Measurements from ENCODE around the gene MRPL23. TPM values are rescaled to one million over a fixed set of nuclear protein-coding genes. Genes with fewer than 3 reads are reported as not detected.

Gene MRPL23
- total RNA-seq, 1 experiment from 2014 or later = 15.0 TPM

DNA sequence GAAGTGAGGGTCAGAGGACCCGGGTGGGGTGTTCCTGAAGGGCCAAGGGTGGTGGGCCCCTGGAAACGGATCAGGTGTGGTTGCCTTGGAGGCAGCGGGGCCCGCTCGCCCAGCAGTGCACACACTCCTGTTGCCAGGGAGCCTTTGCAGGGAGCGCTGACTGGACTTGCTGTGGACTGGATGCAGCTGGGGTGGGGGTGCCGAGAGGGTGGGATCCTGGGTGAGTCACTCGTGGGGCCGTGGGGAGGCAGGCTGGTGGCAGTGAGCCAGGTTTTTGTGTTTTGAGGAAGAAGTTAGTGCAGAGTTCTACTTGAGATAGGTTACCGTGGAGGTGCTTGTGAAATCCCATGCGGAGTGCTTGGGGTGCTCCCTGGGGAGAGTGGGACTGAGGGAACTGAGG lies 1.3 kb downstream of the MRPL23 start:
- Mint-ChIP-seq H3K4me1 (ENCODE audit: low read depth, unreplicated experiment) (no peaks in the 10 kb centered on the region), H3K27me3 (ENCODE audit: insufficient read depth, unreplicated experiment) (no peaks in the 10 kb centered on the region), H3K27ac (ENCODE audit: unreplicated experiment) (no peak overlapping the region), H3K36me3 (ENCODE audit: insufficient read depth, unreplicated experiment) (no peaks in the 10 kb centered on the region), H3K4me3 (ENCODE audit: unreplicated experiment) (no peak overlapping the region), H3K9me3 (ENCODE audit: unreplicated experiment) (no peaks in the 10 kb centered on the region)
- ChIA-PET CTCF (interaction anchor here (1.0 to 3.5 kb wide), 7 partner anchors 65 to 452 kb away, joined by 3 to 27 read pairs (median 10); partner anchors contain the start of gene TSSC4), POLR2A (interaction anchor here (0.6 to 1.0 kb wide), 3 partner anchors 112 to 428 kb away, joined by 3 to 11 read pairs (median 4); no protein-coding TSS in a partner anchor)
- TF ChIP-seq, protein P1, sequence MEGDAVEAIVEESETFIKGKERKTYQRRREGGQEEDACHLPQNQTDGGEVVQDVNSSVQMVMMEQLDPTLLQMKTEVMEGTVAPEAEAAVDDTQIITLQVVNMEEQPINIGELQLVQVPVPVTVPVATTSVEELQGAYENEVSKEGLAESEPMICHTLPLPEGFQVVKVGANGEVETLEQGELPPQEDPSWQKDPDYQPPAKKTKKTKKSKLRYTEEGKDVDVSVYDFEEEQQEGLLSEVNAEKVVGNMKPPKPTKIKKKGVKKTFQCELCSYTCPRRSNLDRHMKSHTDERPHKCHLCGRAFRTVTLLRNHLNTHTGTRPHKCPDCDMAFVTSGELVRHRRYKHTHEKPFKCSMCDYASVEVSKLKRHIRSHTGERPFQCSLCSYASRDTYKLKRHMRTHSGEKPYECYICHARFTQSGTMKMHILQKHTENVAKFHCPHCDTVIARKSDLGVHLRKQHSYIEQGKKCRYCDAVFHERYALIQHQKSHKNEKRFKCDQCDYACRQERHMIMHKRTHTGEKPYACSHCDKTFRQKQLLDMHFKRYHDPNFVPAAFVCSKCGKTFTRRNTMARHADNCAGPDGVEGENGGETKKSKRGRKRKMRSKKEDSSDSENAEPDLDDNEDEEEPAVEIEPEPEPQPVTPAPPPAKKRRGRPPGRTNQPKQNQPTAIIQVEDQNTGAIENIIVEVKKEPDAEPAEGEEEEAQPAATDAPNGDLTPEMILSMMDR (IDR thresholded peaks at IDR 0.05; ENCODE audit: insufficient read depth in 1 of 2, low read depth in 1 of 2, low read length in 1 of 2, severe bottlenecking in 1 of 2, unreplicated experiment in 1 of 2) = no peak
- Histone ChIP-seq H3K4me1 (no peaks in the 10 kb centered on the region), H3K9me3 (no peaks in the 10 kb centered on the region), H3K4me3 (ENCODE audit: low read depth, low read length) (no peak overlapping the region), H3K27me3 (replicated peaks; ENCODE audit: control insufficient read depth, insufficient read depth, low read length) (no peaks in the 10 kb centered on the region), H3K36me3 (ENCODE audit: control insufficient read depth, insufficient read depth, low read length) (no peaks in the 10 kb centered on the region)
- no peak for DNase-seq
- intact Hi-C loops (cut with micrococcal nuclease; ENCODE audit: unreplicated experiment) = no loop called here
- BruUV-seq (replicated peaks) = no TSS peak

GRCh38 chr11:1949302-1949701 lies 2.2 kb downstream of the MRPL23 start:
- Mint-ChIP-seq H3K9me3 (ENCODE audit: unreplicated experiment) (no peaks in the 10 kb centered on the region), H3K27ac (ENCODE audit: unreplicated experiment) (no peak overlapping the region), H3K27me3 (ENCODE audit: insufficient read depth, unreplicated experiment) (no peaks in the 10 kb centered on the region), H3K36me3 (ENCODE audit: insufficient read depth, unreplicated experiment) (no peaks in the 10 kb centered on the region), H3K4me1 (ENCODE audit: low read depth, unreplicated experiment) (no peaks in the 10 kb centered on the region), H3K4me3 (ENCODE audit: unreplicated experiment) (no peak overlapping the region)
- Histone ChIP-seq H3K4me1 (no peaks in the 10 kb centered on the region), H3K36me3 (ENCODE audit: control insufficient read depth, insufficient read depth, low read length) (no peaks in the 10 kb centered on the region), H3K27me3 (replicated peaks; ENCODE audit: control insufficient read depth, insufficient read depth, low read length) (no peaks in the 10 kb centered on the region), H3K4me3 (ENCODE audit: low read depth, low read length) (no peak overlapping the region), H3K9me3 (no peaks in the 10 kb centered on the region)
- ChIA-PET CTCF (interaction anchor here (0.7 to 3.5 kb wide), 6 partner anchors 66 to 354 kb away, joined by 3 to 27 read pairs (median 8); no protein-coding TSS in a partner anchor), POLR2A (no interaction called here)
- no peak for DNase-seq
- TF ChIP-seq, protein P1 (IDR thresholded peaks at IDR 0.05; ENCODE audit: insufficient read depth in 1 of 2, low read depth in 1 of 2, low read length in 1 of 2, severe bottlenecking in 1 of 2, unreplicated experiment in 1 of 2) = no peak
- intact Hi-C loops (cut with micrococcal nuclease; ENCODE audit: unreplicated experiment) = no loop called here
- BruUV-seq (replicated peaks) = no TSS peak

GRCh38 chr11:1949922-1950321 lies 2.8 kb downstream of the MRPL23 start:
- Histone ChIP-seq H3K36me3 (ENCODE audit: control insufficient read depth, insufficient read depth, low read length) (no peaks in the 10 kb centered on the region), H3K4me3 (ENCODE audit: low read depth, low read length) (no peak overlapping the region), H3K4me1 (no peaks in the 10 kb centered on the region), H3K27me3 (replicated peaks; ENCODE audit: control insufficient read depth, insufficient read depth, low read length) (no peaks in the 10 kb centered on the region), H3K9me3 (no peaks in the 10 kb centered on the region)
- intact Hi-C loops (cut with micrococcal nuclease; ENCODE audit: unreplicated experiment) = no loop called here
- ChIA-PET CTCF (interaction anchor here (0.7 to 3.3 kb wide), 4 partner anchors 114 to 355 kb away, joined by 3 to 30 read pairs (median 6); no protein-coding TSS in a partner anchor), POLR2A (no interaction called here)
- Mint-ChIP-seq H3K9me3 (ENCODE audit: unreplicated experiment) (no peaks in the 10 kb centered on the region), H3K4me1 (ENCODE audit: low read depth, unreplicated experiment) (no peaks in the 10 kb centered on the region), H3K27ac (ENCODE audit: unreplicated experiment) (no peak overlapping the region), H3K4me3 (ENCODE audit: unreplicated experiment) (no peak overlapping the region), H3K27me3 (ENCODE audit: insufficient read depth, unreplicated experiment) (no peaks in the 10 kb centered on the region), H3K36me3 (ENCODE audit: insufficient read depth, unreplicated experiment) (no peaks in the 10 kb centered on the region)
- TF ChIP-seq, protein P1 (IDR thresholded peaks at IDR 0.05; ENCODE audit: insufficient read depth in 1 of 2, low read depth in 1 of 2, low read length in 1 of 2, severe bottlenecking in 1 of 2, unreplicated experiment in 1 of 2) = no peak
- DNase-seq = no peak
- BruUV-seq (replicated peaks) = no TSS peak
